WTC11 (cell line): Measurements from ENCODE around the gene AIFM2. TPM values are rescaled to one million over a fixed set of nuclear protein-coding genes. Genes with fewer than 3 reads are reported as not detected.

Source experiments
- CREB1 ChIP-seq: sonication (generic); formaldehyde crosslinking; IDR thresholded peaks from 2 replicates; pipeline ENCODE4 v1.8.0; 2023; ENCODE audit warnings: mild to moderate bottlenecking, missing genetic modification reagents
- HMGA2 ChIP-seq: fragments of 250-450 bp; sonication (Bioruptor Pico); IDR thresholded peaks from 2 replicates; pipeline ENCODE4 v1.4.0; 2021; ENCODE audit warnings: mild to moderate bottlenecking, moderate library complexity
- IRF2 ChIP-seq: sonication (generic); formaldehyde crosslinking; IDR thresholded peaks from 2 replicates; pipeline ENCODE4 v1.8.0; 2022; ENCODE audit warnings: low read depth, missing genetic modification reagents, borderline replicate concordance
- TEAD4 ChIP-seq: sonication (generic); formaldehyde crosslinking; IDR thresholded peaks from 2 replicates; pipeline ENCODE4 v1.8.0; 2022; ENCODE audit warnings: mild to moderate bottlenecking, missing genetic modification reagents
- ZNF138 ChIP-seq: sonication (generic); formaldehyde crosslinking; conservative IDR thresholded peaks from 2 replicates; pipeline ENCODE4 v1.8.1; 2022; ENCODE audit warnings: mild to moderate bottlenecking, moderate library complexity, missing genetic modification reagents
- ZNF219 ChIP-seq: sonication (generic); formaldehyde crosslinking; IDR thresholded peaks from 2 replicates; pipeline ENCODE4 v1.8.0; 2023; ENCODE audit warnings: missing genetic modification reagents, mild to moderate bottlenecking, borderline replicate concordance
- ZNF232 ChIP-seq: sonication (generic); formaldehyde crosslinking; IDR thresholded peaks from 2 replicates; pipeline ENCODE4 v1.8.0; 2022; ENCODE audit warnings: mild to moderate bottlenecking, missing genetic modification reagents
- ZNF263 ChIP-seq: sonication (generic); formaldehyde crosslinking; IDR thresholded peaks from 2 replicates; pipeline ENCODE4 v1.8.1; 2022; ENCODE audit warnings: low read depth, mild to moderate bottlenecking, moderate library complexity, missing genetic modification reagents
- ZNF317 ChIP-seq: sonication (generic); formaldehyde crosslinking; IDR thresholded peaks from 2 replicates; pipeline ENCODE4 v1.8.1; 2023; ENCODE audit warnings: low read depth, mild to moderate bottlenecking, moderate library complexity, missing genetic modification reagents, borderline replicate concordance
- total RNA-seq: library from RNA; stranded (reverse); gene quantifications from 3 replicates; pipeline ENCODE4 v1.2.3, GENCODE V29; 2021
- TF ChIP-seq, protein P1 (sequence below): fragments of 250-450 bp; sonication (Bioruptor Pico); IDR thresholded peaks from 2 replicates; pipeline ENCODE4 v1.8.0; 2021; ENCODE audit warnings: mild to moderate bottlenecking
- TF ChIP-seq, protein P2 (sequence below): sonication (generic); formaldehyde crosslinking; IDR thresholded peaks from 2 replicates; pipeline ENCODE4 v1.8.0; 2022; ENCODE audit warnings: mild to moderate bottlenecking, missing genetic modification reagents
- TF ChIP-seq, protein P3 (sequence below): sonication (generic); formaldehyde crosslinking; IDR thresholded peaks from 2 replicates; pipeline ENCODE4 v1.8.1; 2023; ENCODE audit warnings: mild to moderate bottlenecking, missing genetic modification reagents
- TF ChIP-seq, protein P4 (sequence below): fragments of 250-450 bp; sonication (Bioruptor Pico); IDR thresholded peaks from 2 replicates; pipeline ENCODE4 v1.9.0; 2021; ENCODE audit warnings: mild to moderate bottlenecking, borderline replicate concordance
- TF ChIP-seq, protein P5 (sequence below): sonication (generic); formaldehyde crosslinking; IDR thresholded peaks from 2 replicates; pipeline ENCODE4 v1.8.1; 2023; ENCODE audit warnings: mild to moderate bottlenecking, missing genetic modification reagents, borderline replicate concordance
- TF ChIP-seq, protein P6 (sequence below): sonication (generic); formaldehyde crosslinking; IDR thresholded peaks from 2 replicates; pipeline ENCODE4 v1.8.1; 2023; ENCODE audit warnings: mild to moderate bottlenecking, missing genetic modification reagents, moderate library complexity
- TF ChIP-seq, protein P7 (sequence below): sonication (generic); formaldehyde crosslinking; IDR thresholded peaks from 2 replicates; pipeline ENCODE4 v1.8.0; 2022; ENCODE audit warnings: missing genetic modification reagents
- TF ChIP-seq, protein P8 (sequence below): fragments of 250-450 bp; sonication (Bioruptor Pico); IDR thresholded peaks from 2 replicates; pipeline ENCODE4 v1.9.0; 2021; ENCODE audit warnings: moderate library complexity, mild to moderate bottlenecking, inconsistent platforms, borderline replicate concordance

The AIFM2 gene
- total RNA-seq, 1 experiment from 2014 or later, result 4.4 TPM

DNA sequence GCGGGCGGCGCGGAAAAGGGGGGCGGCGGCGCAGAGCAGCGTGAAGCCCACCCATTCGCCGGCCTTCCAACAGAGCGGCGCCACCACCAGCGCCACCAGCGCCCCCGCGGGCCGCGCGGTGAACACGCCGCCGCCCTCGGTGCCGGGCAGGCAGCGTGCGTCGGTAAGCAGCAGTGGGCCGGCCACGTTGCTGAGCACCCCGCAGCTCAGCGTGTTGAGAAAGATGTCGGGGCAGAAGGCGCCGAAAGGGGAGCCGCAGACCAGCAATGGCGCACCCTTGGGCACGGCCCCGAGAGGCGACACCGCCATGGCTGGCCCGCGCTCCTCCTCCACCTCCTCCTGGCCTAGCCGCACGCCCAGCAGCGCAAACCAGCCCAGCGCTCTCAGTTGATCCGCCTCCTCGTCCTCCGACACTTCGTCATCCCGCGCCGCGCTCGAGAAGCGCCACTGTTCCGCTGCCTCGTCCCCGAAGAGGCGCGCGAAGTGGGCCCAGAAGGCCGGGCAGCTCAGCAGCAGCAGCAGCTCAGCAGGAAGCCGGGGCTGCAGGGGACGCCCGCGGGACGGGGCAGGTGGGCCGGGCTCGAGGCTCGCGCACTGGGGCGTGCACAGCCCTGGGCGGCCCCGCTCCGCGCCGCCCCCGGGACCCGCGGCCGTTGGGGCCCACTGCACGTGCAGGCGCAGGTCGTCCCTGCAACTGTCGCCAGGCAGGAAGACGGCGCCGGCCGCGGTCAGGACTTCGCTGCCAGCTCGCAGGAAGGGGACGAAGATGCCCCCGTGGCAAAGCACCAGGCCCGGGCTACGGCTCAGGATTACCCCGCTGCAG, 13.3 kb upstream of the AIFM2 start (continued):
- TF ChIP-seq, protein P1, sequence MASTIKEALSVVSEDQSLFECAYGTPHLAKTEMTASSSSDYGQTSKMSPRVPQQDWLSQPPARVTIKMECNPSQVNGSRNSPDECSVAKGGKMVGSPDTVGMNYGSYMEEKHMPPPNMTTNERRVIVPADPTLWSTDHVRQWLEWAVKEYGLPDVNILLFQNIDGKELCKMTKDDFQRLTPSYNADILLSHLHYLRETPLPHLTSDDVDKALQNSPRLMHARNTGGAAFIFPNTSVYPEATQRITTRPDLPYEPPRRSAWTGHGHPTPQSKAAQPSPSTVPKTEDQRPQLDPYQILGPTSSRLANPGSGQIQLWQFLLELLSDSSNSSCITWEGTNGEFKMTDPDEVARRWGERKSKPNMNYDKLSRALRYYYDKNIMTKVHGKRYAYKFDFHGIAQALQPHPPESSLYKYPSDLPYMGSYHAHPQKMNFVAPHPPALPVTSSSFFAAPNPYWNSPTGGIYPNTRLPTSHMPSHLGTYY (CRISPR knock-in tag), result no peak
- TF ChIP-seq, protein P2, sequence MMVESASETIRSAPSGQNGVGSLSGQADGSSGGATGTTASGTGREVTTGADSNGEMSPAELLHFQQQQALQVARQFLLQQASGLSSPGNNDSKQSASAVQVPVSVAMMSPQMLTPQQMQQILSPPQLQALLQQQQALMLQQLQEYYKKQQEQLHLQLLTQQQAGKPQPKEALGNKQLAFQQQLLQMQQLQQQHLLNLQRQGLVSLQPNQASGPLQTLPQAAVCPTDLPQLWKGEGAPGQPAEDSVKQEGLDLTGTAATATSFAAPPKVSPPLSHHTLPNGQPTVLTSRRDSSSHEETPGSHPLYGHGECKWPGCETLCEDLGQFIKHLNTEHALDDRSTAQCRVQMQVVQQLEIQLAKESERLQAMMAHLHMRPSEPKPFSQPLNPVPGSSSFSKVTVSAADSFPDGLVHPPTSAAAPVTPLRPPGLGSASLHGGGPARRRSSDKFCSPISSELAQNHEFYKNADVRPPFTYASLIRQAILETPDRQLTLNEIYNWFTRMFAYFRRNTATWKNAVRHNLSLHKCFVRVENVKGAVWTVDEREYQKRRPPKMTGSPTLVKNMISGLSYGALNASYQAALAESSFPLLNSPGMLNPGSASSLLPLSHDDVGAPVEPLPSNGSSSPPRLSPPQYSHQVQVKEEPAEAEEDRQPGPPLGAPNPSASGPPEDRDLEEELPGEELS (CRISPR knock-in tag), result peak; percentile 55; the same call in 1 of the 2 replicates
- TF ChIP-seq ZNF138 (CRISPR knock-in tag), result peak; percentile 72
- TF ChIP-seq HMGA2, result no peak
- 0 out of 2 replicates have a peak, but pooled peaks have one; percentile 5 for TF ChIP-seq ZNF232
- TF ChIP-seq, protein P3, sequence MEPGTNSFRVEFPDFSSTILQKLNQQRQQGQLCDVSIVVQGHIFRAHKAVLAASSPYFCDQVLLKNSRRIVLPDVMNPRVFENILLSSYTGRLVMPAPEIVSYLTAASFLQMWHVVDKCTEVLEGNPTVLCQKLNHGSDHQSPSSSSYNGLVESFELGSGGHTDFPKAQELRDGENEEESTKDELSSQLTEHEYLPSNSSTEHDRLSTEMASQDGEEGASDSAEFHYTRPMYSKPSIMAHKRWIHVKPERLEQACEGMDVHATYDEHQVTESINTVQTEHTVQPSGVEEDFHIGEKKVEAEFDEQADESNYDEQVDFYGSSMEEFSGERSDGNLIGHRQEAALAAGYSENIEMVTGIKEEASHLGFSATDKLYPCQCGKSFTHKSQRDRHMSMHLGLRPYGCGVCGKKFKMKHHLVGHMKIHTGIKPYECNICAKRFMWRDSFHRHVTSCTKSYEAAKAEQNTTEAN (CRISPR knock-in tag), result no peak
- 0 out of 2 replicates have a peak, but pooled peaks have one; percentile 62 for TF ChIP-seq TEAD4 (CRISPR knock-in tag)
- TF ChIP-seq, protein P4, sequence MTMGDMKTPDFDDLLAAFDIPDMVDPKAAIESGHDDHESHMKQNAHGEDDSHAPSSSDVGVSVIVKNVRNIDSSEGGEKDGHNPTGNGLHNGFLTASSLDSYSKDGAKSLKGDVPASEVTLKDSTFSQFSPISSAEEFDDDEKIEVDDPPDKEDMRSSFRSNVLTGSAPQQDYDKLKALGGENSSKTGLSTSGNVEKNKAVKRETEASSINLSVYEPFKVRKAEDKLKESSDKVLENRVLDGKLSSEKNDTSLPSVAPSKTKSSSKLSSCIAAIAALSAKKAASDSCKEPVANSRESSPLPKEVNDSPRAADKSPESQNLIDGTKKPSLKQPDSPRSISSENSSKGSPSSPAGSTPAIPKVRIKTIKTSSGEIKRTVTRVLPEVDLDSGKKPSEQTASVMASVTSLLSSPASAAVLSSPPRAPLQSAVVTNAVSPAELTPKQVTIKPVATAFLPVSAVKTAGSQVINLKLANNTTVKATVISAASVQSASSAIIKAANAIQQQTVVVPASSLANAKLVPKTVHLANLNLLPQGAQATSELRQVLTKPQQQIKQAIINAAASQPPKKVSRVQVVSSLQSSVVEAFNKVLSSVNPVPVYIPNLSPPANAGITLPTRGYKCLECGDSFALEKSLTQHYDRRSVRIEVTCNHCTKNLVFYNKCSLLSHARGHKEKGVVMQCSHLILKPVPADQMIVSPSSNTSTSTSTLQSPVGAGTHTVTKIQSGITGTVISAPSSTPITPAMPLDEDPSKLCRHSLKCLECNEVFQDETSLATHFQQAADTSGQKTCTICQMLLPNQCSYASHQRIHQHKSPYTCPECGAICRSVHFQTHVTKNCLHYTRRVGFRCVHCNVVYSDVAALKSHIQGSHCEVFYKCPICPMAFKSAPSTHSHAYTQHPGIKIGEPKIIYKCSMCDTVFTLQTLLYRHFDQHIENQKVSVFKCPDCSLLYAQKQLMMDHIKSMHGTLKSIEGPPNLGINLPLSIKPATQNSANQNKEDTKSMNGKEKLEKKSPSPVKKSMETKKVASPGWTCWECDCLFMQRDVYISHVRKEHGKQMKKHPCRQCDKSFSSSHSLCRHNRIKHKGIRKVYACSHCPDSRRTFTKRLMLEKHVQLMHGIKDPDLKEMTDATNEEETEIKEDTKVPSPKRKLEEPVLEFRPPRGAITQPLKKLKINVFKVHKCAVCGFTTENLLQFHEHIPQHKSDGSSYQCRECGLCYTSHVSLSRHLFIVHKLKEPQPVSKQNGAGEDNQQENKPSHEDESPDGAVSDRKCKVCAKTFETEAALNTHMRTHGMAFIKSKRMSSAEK (CRISPR knock-in tag), result no peak
- TF ChIP-seq, protein P5, sequence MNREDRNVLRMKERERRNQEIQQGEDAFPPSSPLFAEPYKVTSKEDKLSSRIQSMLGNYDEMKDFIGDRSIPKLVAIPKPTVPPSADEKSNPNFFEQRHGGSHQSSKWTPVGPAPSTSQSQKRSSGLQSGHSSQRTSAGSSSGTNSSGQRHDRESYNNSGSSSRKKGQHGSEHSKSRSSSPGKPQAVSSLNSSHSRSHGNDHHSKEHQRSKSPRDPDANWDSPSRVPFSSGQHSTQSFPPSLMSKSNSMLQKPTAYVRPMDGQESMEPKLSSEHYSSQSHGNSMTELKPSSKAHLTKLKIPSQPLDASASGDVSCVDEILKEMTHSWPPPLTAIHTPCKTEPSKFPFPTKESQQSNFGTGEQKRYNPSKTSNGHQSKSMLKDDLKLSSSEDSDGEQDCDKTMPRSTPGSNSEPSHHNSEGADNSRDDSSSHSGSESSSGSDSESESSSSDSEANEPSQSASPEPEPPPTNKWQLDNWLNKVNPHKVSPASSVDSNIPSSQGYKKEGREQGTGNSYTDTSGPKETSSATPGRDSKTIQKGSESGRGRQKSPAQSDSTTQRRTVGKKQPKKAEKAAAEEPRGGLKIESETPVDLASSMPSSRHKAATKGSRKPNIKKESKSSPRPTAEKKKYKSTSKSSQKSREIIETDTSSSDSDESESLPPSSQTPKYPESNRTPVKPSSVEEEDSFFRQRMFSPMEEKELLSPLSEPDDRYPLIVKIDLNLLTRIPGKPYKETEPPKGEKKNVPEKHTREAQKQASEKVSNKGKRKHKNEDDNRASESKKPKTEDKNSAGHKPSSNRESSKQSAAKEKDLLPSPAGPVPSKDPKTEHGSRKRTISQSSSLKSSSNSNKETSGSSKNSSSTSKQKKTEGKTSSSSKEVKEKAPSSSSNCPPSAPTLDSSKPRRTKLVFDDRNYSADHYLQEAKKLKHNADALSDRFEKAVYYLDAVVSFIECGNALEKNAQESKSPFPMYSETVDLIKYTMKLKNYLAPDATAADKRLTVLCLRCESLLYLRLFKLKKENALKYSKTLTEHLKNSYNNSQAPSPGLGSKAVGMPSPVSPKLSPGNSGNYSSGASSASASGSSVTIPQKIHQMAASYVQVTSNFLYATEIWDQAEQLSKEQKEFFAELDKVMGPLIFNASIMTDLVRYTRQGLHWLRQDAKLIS, result no peak
- TF ChIP-seq, protein P6, sequence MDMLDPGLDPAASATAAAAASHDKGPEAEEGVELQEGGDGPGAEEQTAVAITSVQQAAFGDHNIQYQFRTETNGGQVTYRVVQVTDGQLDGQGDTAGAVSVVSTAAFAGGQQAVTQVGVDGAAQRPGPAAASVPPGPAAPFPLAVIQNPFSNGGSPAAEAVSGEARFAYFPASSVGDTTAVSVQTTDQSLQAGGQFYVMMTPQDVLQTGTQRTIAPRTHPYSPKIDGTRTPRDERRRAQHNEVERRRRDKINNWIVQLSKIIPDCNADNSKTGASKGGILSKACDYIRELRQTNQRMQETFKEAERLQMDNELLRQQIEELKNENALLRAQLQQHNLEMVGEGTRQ (CRISPR knock-in tag), result no peak
- TF ChIP-seq ZNF263, result no peak
- TF ChIP-seq, protein P7, sequence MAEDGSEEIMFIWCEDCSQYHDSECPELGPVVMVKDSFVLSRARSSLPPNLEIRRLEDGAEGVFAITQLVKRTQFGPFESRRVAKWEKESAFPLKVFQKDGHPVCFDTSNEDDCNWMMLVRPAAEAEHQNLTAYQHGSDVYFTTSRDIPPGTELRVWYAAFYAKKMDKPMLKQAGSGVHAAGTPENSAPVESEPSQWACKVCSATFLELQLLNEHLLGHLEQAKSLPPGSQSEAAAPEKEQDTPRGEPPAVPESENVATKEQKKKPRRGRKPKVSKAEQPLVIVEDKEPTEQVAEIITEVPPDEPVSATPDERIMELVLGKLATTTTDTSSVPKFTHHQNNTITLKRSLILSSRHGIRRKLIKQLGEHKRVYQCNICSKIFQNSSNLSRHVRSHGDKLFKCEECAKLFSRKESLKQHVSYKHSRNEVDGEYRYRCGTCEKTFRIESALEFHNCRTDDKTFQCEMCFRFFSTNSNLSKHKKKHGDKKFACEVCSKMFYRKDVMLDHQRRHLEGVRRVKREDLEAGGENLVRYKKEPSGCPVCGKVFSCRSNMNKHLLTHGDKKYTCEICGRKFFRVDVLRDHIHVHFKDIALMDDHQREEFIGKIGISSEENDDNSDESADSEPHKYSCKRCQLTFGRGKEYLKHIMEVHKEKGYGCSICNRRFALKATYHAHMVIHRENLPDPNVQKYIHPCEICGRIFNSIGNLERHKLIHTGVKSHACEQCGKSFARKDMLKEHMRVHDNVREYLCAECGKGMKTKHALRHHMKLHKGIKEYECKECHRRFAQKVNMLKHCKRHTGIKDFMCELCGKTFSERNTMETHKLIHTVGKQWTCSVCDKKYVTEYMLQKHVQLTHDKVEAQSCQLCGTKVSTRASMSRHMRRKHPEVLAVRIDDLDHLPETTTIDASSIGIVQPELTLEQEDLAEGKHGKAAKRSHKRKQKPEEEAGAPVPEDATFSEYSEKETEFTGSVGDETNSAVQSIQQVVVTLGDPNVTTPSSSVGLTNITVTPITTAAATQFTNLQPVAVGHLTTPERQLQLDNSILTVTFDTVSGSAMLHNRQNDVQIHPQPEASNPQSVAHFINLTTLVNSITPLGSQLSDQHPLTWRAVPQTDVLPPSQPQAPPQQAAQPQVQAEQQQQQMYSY (CRISPR knock-in tag), result no peak
- TF ChIP-seq, protein P8, sequence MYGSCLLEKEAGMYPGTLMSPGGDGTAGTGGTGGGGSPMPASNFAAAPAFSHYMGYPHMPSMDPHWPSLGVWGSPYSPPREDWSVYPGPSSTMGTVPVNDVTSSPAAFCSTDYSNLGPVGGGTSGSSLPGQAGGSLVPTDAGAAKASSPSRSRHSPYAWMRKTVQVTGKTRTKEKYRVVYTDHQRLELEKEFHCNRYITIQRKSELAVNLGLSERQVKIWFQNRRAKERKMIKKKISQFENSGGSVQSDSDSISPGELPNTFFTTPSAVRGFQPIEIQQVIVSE (CRISPR knock-in tag), result no peak
- peak; percentile 49; the same call in 1 of the 2 replicates for TF ChIP-seq CREB1 (CRISPR knock-in tag)
- TF ChIP-seq IRF2 (CRISPR knock-in tag), result 0 out of 2 replicates have a peak, but pooled peaks have one; percentile 62
- TF ChIP-seq ZNF317, result no peak
- 0 out of 2 replicates have a peak, but pooled peaks have one; percentile 72 for TF ChIP-seq ZNF219 (CRISPR knock-in tag)
